NCI-H82 (cell line): ENCODE results near the gene BBS7.

Experiments used
- DNase-seq: peaks from one replicate; lab custom pipeline; 2025; lab: John Stamatoyannopoulos, UW

Gene BBS7

DNA sequence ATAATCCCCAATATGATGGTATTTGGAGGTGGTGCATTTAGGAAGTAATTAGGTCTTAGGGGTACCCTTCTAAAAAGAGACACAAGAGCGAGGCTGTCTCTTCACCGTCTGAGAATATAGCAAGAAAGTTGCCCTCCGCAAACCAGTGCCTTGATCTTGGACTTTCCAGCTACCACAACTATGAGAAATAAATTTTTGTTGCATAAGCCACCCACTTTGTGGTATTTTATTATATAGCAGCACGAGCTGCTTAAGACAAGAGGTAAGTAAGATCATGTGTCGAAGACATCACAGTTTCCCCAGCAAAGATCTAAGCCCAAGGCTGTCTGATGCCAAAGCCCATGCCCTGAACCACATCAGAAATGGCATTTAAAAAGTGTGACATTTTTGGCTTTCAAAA lies 78.8 kb downstream of the BBS7 start:
- no peak for DNase-seq

DNA sequence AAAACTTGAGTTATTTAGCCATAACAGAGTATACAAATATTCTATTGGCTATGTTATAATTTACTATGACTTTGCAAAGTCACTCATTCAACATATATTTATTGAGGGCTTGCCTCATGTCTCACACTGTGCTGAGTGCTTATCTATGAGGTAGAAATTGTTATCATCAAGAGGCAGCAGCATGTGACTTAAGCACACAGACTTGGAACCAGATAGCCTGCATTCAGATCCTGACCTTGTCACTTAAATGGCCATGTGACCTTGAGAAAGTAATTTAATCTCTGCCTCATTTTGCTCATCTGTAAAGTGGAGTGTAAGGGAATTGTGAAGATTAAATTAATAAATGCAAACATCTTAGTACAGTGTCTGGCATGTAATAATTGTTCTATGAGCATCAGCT lies 79.3 kb downstream of the BBS7 start:
- DNase-seq: no peak

DNA sequence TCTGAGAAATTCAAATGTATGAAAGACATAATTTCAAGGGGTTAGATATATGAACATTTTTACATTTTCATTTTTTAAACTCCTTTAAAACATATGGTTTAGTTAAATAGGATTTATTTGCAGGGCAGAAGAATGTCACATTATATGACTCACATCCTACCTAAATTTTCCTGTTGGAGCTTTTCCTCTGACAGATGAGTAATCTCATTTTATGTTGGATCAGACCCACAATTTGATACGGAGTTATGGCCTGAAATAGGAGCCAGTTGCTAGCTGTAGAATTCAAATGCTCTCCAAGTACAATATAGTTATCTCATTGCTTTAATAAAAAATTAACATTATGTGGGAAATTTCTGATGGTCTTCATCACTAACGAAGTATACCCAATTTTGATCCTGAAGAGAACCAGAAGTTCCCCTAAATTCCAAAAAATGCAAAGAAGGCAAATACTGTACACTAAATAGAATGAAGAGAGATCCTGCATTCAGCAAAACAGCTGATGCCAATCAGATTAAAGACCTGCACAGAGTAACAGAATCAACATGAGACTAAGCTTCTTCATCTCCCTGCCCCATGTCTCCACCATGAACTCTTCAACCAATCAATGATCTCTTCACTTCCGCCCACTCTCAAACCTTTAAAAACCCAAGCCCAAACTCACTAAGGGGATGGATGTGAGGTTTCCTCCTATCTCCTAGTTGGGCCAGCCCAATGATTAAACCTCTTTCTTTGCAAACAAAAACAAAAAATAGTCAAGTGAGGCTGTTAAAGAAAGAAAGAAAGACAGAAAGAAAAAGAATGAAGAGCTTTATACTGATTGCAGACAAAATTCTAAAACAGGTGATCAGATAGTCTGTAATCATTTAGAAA lies 80.1 kb downstream of the BBS7 start:
- DNase-seq: peak; percentile 51

DNA sequence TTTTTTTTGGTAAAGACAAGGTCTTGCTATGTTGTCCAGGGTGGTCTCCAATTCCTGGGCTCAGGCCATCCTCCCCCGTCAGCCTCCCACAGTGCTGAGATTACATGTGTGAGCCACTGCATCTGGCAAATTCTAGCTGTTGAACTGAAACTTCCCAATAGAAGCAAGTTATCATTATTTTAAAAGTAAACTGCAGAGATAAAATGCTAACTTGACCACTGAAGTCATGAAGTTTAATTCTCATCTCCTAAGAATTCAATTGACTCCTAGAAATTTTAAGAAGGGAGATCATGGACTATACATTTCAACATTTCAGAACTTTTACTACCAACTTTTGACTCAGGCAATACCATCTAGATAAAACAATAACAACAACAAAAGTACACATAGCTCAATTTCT lies 80.8 kb downstream of the BBS7 start:
- DNase-seq: no peak

DNA sequence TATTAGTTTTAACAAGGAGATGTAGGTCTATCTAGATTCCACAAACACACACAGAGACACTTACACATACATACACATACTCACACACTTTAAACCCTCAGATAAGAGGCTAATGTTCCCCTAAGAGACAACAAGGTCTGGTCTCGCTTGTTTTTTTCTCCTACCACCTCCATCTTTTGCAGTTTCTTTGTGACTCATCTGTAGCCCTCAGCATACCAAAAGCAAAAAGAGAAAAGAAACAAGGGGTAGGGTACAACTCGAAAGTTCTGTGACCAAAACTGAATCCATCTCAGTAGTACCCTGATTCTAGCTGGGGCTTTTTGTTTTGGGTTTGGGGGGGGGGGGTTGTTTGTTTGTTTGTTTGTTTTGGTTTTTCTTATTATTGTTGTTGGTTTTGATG lies 81.4 kb downstream of the BBS7 start:
- no peak for DNase-seq

DNA sequence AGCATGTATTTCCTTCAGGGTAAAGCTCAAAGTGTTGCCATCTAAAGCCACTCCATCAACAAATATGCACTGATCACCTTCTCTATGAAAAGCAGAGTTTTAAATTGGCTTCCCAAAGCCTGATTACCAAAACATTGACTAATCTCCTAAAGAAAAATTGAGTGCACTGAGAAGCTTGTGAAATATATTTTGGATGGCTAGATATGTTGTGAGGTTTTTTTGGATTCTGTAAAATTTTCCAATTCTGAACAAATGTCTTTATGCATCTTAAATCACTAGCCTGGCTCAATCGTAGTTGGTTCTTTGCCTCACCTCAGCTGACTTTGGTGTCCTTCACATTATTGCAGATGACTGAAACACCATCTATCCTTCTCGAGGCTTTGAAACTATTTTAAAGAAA lies 84.1 kb downstream of the BBS7 start:
- no peak for DNase-seq

DNA sequence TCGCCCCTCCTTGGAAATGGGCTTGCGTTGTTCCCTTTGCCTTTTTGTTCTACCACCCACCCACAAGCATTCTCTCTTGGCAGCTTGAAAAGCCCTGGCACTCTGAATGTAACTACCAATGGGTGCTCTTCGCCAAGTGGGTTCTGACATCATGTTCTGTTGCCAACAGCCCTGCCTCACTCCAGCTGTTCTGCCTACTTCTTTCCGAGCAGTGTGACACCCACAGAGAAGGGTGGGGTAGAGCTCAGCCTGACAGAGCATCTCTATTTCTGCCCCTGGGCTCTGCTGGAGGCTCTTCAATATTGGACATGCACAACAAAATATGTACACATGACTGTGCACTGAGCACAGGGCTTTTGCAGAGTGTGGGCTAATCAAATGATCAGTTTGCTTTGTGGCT lies 84.8 kb downstream of the BBS7 start:
- no peak for DNase-seq

DNA sequence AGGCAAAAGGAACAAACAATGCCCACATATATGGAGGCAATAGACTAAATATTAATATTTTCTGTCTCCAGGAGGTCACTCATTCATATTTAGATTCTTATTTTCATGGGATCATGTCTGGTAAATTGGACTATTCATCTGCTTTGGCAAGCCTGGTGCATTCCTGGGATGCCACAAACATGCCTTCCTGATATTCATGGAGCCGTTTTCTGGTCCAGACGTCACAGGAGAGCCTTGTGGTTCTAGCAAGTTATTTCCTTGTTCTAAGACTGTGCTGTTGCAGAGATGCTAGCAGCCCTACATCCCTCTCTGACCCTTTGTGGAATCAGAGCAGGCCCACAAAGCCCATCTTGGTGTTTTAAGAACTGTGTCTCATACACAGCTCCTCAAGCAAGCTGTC lies 85.3 kb downstream of the BBS7 start:
- DNase-seq: no peak

DNA sequence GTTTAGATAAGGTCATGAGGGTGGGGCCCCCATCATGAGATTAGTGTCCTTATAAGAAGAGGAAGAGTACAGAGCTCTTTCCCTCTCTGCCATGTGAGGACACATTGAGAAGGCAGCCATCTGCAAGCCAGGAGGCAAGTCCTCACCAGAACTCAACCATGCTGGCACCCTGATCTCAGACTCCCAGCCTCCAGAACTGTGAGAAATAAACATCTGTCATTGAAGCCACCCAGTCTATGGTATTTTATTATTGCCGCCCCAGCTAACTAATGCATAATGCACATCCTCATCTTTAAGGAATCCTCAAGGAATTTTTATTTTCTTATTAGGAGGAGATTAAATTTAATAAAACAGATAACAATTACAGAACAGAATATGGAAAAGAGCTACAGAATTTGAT lies 85.9 kb downstream of the BBS7 start:
- no peak for DNase-seq

DNA sequence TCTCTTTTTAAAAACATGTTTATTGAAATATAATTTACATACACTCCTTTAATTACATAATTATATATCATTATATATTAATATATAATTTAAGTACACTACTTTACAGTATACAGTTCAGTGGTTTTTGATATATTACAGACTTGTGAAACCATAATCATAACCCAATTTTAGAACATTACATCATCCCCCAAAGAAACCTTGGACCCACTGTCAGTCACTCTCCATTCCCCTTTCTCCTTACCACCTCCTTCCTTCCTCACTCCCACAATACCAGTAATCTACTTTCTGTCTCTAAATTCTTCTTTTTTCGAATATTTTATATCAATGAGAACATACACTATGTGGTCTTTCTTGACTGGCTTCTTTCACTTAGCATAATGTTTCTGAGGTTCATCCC lies 87.1 kb downstream of the BBS7 start:
- DNase-seq: no peak

DNA sequence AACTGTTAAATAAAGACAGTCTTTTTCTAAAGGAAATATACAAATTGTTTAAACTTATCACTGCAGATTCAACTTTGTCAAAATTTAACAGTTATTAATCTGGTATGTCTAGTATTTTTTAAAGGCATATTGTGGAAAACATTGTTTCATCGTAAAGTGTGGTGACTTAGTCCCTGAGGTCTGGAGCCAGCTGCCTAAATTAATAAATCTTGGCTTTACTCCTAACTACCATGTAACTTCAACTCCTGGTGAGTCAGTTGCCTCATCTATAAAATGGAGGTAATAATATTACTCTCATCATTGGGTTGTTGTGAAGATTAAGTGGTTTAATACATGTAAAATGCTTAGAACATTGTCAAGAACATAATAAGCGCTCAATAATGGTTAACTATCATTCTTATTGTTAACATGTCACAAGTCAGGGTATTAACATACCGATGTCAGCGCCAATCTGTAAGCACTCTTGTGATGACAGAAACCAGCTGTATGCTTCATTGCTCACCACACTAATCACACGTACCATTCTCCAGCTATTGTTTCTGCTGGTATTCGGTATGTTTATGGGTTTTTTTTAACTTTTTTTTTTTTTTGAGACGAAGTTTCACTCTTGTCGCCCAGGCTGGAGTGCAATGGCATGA lies 91.2 kb downstream of the BBS7 start:
- DNase-seq: no peak

DNA sequence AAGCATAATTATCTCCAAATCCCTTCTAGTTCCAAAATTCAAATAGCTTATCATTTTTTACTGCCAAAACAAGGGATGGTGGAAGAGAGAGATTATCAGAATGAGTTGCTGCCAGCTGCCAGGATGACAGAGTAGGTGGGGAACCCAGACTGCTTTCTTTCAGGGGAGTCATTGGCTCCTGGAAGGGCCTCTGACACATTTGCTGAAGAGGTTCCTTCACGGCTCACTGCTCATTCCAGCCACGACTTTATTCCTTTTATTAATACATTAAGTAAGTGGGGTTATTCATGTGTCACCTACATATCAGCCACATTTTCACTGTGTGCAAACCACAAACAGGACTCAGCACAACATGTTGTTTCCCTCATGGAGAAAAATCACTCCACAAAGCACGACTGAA lies 92.6 kb downstream of the BBS7 start:
- DNase-seq: peak; percentile 27

DNA sequence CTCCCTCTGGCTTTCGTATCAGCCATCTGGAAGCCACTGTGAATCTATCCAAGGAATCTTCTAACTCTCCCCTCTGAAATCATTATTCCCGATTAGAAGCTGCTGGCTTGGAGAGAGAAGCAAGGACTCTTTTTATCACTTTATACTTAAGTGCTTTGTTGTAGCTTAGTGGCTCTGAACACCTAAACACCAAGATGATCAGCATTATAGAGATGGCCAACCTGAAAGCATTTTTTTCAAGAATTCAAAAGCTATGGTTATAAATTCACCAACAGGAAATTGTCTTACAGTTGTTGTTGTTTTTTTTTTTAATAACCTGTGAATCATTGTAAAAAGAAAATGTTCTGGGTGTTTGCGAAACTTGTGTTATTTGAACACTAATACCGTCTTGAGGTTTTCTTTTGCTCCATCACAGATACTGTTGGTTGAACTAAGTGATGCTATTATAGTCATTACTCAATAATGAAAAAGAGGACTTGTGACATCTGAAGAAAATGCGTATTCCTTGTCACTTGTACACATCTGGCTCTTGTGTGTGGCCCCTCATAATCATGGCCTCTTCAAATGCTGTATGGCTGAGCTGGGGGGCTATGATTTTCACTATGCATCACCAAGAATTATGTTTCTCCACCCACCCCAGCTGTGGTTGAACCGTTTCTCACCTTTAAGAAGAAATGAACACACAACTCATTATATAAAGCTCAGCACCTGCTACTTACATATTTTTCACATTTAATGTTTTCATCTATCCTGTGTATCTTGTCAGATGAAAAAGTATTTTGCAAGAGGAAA lies 93.5 kb downstream of the BBS7 start:
- no peak for DNase-seq
